ENCODE results near the gene PPP1CC.

- TF ChIP-seq CBFB (CRISPR knock-in tag; IDR thresholded peaks at IDR 0.05; ENCODE audit: low read depth) (no peak), CTCF (IDR thresholded peaks at IDR 0.05) (no peak)
Observed at GRCh38 chr12:110756611-110757010, 13.9 kb upstream of the PPP1CC start.
